HepG2 (cell line): Measurements from ENCODE around the gene LENEP. TPM values are rescaled to one million over a fixed set of nuclear protein-coding genes. Genes with fewer than 3 reads are reported as not detected.
A peak's percentile ranks its signal among the peaks of the same experiment; 100 is the strongest.

Source experiments
- ATF7 ChIP-seq, 2 experiments: fragments of 450-650 bp in 1 of 2; sonication (generic) in 1 of 2; formaldehyde crosslinking in 1 of 2; IDR thresholded peaks; 2 replicates each; pipeline versions ENCODE4 v1.4.0 to v1.6.1; 2016 to 2020; ENCODE audit warnings: antibody characterized with exemption in 1 of 2, mild to moderate bottlenecking in 1 of 2, missing genetic modification reagents in 1 of 2
- HNRNPH1 ChIP-seq: fragments of 200-400 bp; formaldehyde crosslinking; optimal IDR thresholded peaks from 2 replicates; pipeline ENCODE3; 2017; ENCODE audit warnings: mild to moderate bottlenecking, low read depth, low read length
- MTERF4 ChIP-seq: sonication (generic); formaldehyde crosslinking; IDR thresholded peaks from 2 replicates; pipeline ENCODE4 v1.8.0; 2023; ENCODE audit warnings: mild to moderate bottlenecking, missing genetic modification reagents
- NFAT5 ChIP-seq: sonication (generic); formaldehyde crosslinking; IDR thresholded peaks from 2 replicates; pipeline ENCODE4 v1.4.0; 2020; ENCODE audit warnings: missing genetic modification reagents
- NR2C2 ChIP-seq: sonication (generic); formaldehyde crosslinking; IDR thresholded peaks from 2 replicates; pipeline ENCODE4 v1.4.0; 2020; ENCODE audit warnings: missing genetic modification reagents, mild to moderate bottlenecking, moderate library complexity, borderline replicate concordance
- SNAPC2 ChIP-seq: sonication (generic); formaldehyde crosslinking; IDR thresholded peaks from 2 replicates; pipeline ENCODE4 v1.8.1; 2022; ENCODE audit warnings: mild to moderate bottlenecking, missing genetic modification reagents
- SP2 ChIP-seq: sonication (generic); formaldehyde crosslinking; IDR thresholded peaks from 2 replicates; pipeline ENCODE4 v1.5.1; 2020; ENCODE audit warnings: mild to moderate bottlenecking, missing genetic modification reagents
- STAT6 ChIP-seq: sonication (generic); formaldehyde crosslinking; IDR thresholded peaks from 2 replicates; pipeline ENCODE4 v1.4.0; 2020; ENCODE audit warnings: missing genetic modification reagents, mild to moderate bottlenecking, borderline replicate concordance
- ZBTB49 ChIP-seq: sonication (generic); formaldehyde crosslinking; IDR thresholded peaks from 2 replicates; pipeline ENCODE4 v1.4.0; 2020; ENCODE audit warnings: missing genetic modification reagents, borderline replicate concordance
- ZFP1 ChIP-seq: IDR thresholded peaks from 2 replicates; pipeline ENCODE4 v1.6.1; 2016
- ZNF660 ChIP-seq: sonication (generic); formaldehyde crosslinking; IDR thresholded peaks from 2 replicates; pipeline ENCODE4 v1.5.1; 2020; ENCODE audit warnings: mild to moderate bottlenecking, low read depth, missing genetic modification reagents, borderline replicate concordance
- ZNF75D ChIP-seq: sonication (generic); formaldehyde crosslinking; IDR thresholded peaks from 2 replicates; pipeline ENCODE4 v1.8.1; 2023; ENCODE audit warnings: missing genetic modification reagents, mild to moderate bottlenecking, borderline replicate concordance
- polyA plus RNA-seq, 8 experiments: library from polyadenylated mRNA; depleted of rRNA in 3 of 8; stranded (reverse) in 7 of 8; unstranded in 1 of 8; fragments of >200 nt; fragmentation: Illumina TruSeq in 4 of 8; extraction: Trizol in 4 of 8; gene quantifications; 2 replicates each; pipeline versions ENCODE4 v1.2.1 to v1.2.3, GENCODE V29; 2011 to 2016; ENCODE audit warnings: low read depth in 4 of 8, missing spikeins in 1 of 8, mixed read lengths in 1 of 8; ENCODE audit not compliant: insufficient read depth in 1 of 8
- total RNA-seq, 5 experiments: library from RNA; depleted of rRNA; stranded (reverse); fragments of >200 nt; fragmentation: Illumina TruSeq; extraction: Trizol; gene quantifications; 2 replicates each; pipeline ENCODE4 v1.2.3, GENCODE V29; 2016; ENCODE audit warnings: low read depth in 1 of 5

The LENEP gene
- total and polyA plus RNA-seq, 2 of the 13 experiments (the other 11 are each of a cell fraction or from before 2014, with no cell fraction given) = 0.29 TPM; not detected in 1

- TF ChIP-seq NFAT5 (CRISPR knock-in tag) (no peak; the same call in 1 of the 2 replicates), ZFP1 (CRISPR knock-in tag) (no peak), MTERF4 (CRISPR knock-in tag) (no peak), ZBTB49 (CRISPR knock-in tag) (no peak), ZNF75D (CRISPR knock-in tag) (no peak), ZNF660 (CRISPR knock-in tag) (no peak), STAT6 (CRISPR knock-in tag) (no peak), SNAPC2 (CRISPR knock-in tag) (no peak), HNRNPH1 (no peak), SP2 (peak; percentile 93), NR2C2 (no peak), ATF7 (IDR thresholded peaks at IDR 0.05) (no peak), ATF7 (CRISPR knock-in tag; IDR thresholded peaks at IDR 0.05) (no peak)
These were observed 8.5 kb downstream of the LENEP start (continued) for GRCh38 chr1:155001675-155002463.
